ENCODE results near the gene PLEKHG3. TPM values are rescaled to one million over a fixed set of nuclear protein-coding genes. Genes with fewer than 3 reads are reported as not detected.

Gene PLEKHG3
- total and polyA plus RNA-seq, 2 of the 4 experiments (the other 2 are of a cell fraction): 8.2 to 8.4 TPM

GRCh38 chr14:64696355-64696857 lies 7.8 kb upstream of the PLEKHG3 start:
- Histone ChIP-seq H2BK15ac (ENCODE audit: low read depth, low read length) (no peak overlapping the region), H3K18ac (ENCODE audit: low read depth, low read length) (no peak overlapping the region), H3K9me1 (ENCODE audit: insufficient read depth, low read length) (no peaks in the 10 kb centered on the region), H2BK20ac (ENCODE audit: low read depth, low read length) (no peak overlapping the region), H3K14ac (replicated peaks; ENCODE audit: low read depth, low read length) (no peak overlapping the region), H3K9me3 (ENCODE audit: control insufficient read depth, insufficient read depth, low read length) (no peaks in the 10 kb centered on the region), H3K4ac (ENCODE audit: low read depth, low read length) (no peak overlapping the region), H2BK5ac (ENCODE audit: low read depth, low read length, poor library complexity, severe bottlenecking) (no peak overlapping the region), H3K4me1 (ENCODE audit: control insufficient read depth, insufficient read depth, low read length) (no peaks in the 10 kb centered on the region), H3K56ac (ENCODE audit: extremely low read depth, insufficient read depth, low read length) (no peak overlapping the region), H2BK120ac (ENCODE audit: low read depth, low read length) (no peak overlapping the region), H3K27ac (ENCODE audit: insufficient read depth, low read length) (no peak overlapping the region), H2AFZ (replicated peaks; ENCODE audit: low read length, poor library complexity) (no peak overlapping the region), H3K9ac (ENCODE audit: low read depth, low read length) (no peak overlapping the region), H3K79me1 (ENCODE audit: low read depth in 1 of 2, low read length in 2 of 2) (no peaks in the 10 kb centered on the region), H4K5ac (ENCODE audit: low read depth, low read length) (no peak overlapping the region), H4K20me1 (ENCODE audit: insufficient read depth, low read length) (no peaks in the 10 kb centered on the region), H3K27me3 (ENCODE audit: control insufficient read depth, insufficient read depth, low read length) (peaks cover 72% of the 10 kb centered on the region), H3K23ac (ENCODE audit: low read depth, low read length) (no peak overlapping the region; the same call in 1 of the 2 replicates), H3K4me2 (ENCODE audit: low read depth, low read length) (no peak overlapping the region), H4K8ac (ENCODE audit: low read depth in 2 of 2, low read length in 2 of 2) (no peak overlapping the region), H2AK5ac (ENCODE audit: low read depth, low read length) (no peak overlapping the region), H3K36me3 (ENCODE audit: control insufficient read depth, insufficient read depth, low read length) (no peaks in the 10 kb centered on the region), H2AK9ac (replicated peaks; ENCODE audit: low read depth, low read length, poor library complexity) (no peak overlapping the region), H4K91ac (ENCODE audit: insufficient read depth, low read depth, low read length) (no peak overlapping the region), H3K4me3 (ENCODE audit: insufficient read depth, low read depth, low read length) (no peak overlapping the region)
- dilution Hi-C loops (cut with HindIII; ENCODE audit: low sequenced_read_pairs, unreplicated experiment): no loop called here
- in situ Hi-C loops (cut with MboI; ENCODE audit: low sequenced_read_pairs): no loop called here
- no peak for TF ChIP-seq CHD1 (IDR thresholded peaks at IDR 0.05; ENCODE audit: low read depth, low read length)
- WGBS, 2 experiments (ENCODE audit: extremely low coverage in 2 of 2, insufficient read length in 1 of 2): no CpG with 5 or more reads among the region's 4 CpGs
- DNase-seq (no peak), ATAC-seq (ENCODE audit: low read depth) (no peak)
- ChIA-PET CTCF (no interaction called here), POLR2A (ENCODE audit: unreplicated experiment) (interaction anchor here (0.5 kb wide), 1 partner anchor 316 kb away, joined by 24 read pairs; no protein-coding TSS in a partner anchor)
- intact Hi-C loops (cut with micrococcal nuclease): no loop called here
- BruUV-seq (replicated peaks): no TSS peak
